NT2/D1 (cell line): ENCODE measurements around the gene PDLIM7.

ENCODE experiments used
- SUZ12 ChIP-seq: IDR thresholded peaks from 2 replicates; pipeline ENCODE4 v1.6.1; 2011; ENCODE audit not compliant: insufficient read length, insufficient read depth; ENCODE audit errors: extremely low read depth
- YY1 ChIP-seq: IDR thresholded peaks from 2 replicates; pipeline ENCODE4 v1.6.1; 2011; ENCODE audit not compliant: insufficient read length, insufficient read depth
- ZNF274 ChIP-seq: IDR thresholded peaks from 2 replicates; pipeline ENCODE4 v1.6.1; 2011; ENCODE audit warnings: mild to moderate bottlenecking, low read depth, low read length

- no peak for TF ChIP-seq SUZ12
- TF ChIP-seq ZNF274 = no peak
- TF ChIP-seq YY1 = no peak
These were observed 57.0 kb downstream of the PDLIM7 start for GRCh38 chr5:177440211-177440989.
